Naive thymus-derived CD4-positive, alpha-beta T cell (primary cell): ENCODE data around the gene EIF2B5. TPM values are rescaled to one million over a fixed set of nuclear protein-coding genes. Genes with fewer than 3 reads are reported as not detected.

Experiments used
- ATAC-seq: fragments of 150-1000 bp; cut with Tn5 transposase; 2 replicates; pipeline ENCODE4 v1.10.0; 2021; ENCODE audit warnings: mild to moderate bottlenecking, moderate library complexity
- CTCF ChIA-PET: fragments of 350-600 bp; sonication (Branson Sonifier 250); formaldehyde crosslinking; loops from one replicate; lab custom pipeline; 2021; ENCODE audit warnings: antibody characterized with exemption; lab: Charles Lee
- POLR2A ChIA-PET: fragments of 350-600 bp; sonication (Branson Sonifier 250); formaldehyde crosslinking; loops from one replicate; lab custom pipeline; 2021; ENCODE audit warnings: antibody characterized with exemption, inconsistent platforms; lab: Charles Lee
- DNase-seq, 9 donors: peaks; one replicate each; pipeline versions ENCODE4 v3.0.0 to v3.0.0-alpha.2; 2020 to 2022; ENCODE audit warnings: mixed read lengths in 1 of 9
- H3K27ac ChIP-seq: one replicate; pipeline ENCODE4 v1.7.0; 2013; ENCODE audit warnings: mild to moderate bottlenecking, low read depth, low read length, moderate library complexity
- H3K27me3 ChIP-seq, 2 donors: one replicate each; pipeline ENCODE4 v1.7.0; 2013; ENCODE audit warnings: low read length in 2 of 2, mild to moderate bottlenecking in 2 of 2, moderate library complexity in 2 of 2; ENCODE audit not compliant: control insufficient read depth in 2 of 2, insufficient read depth in 2 of 2
- H3K36me3 ChIP-seq, 3 experiments: 1 replicate in 2 of 3; 2 replicates in 1 of 3; pipeline ENCODE4 v1.7.0; 2013; ENCODE audit warnings: low read length in 3 of 3, mild to moderate bottlenecking in 3 of 3, moderate library complexity in 1 of 3; ENCODE audit not compliant: insufficient read depth in 3 of 3, control insufficient read depth in 2 of 3
- H3K4me1 ChIP-seq, 2 donors: one replicate each; pipeline ENCODE4 v1.7.0; 2013; ENCODE audit warnings: low read length in 2 of 2, mild to moderate bottlenecking in 2 of 2, moderate library complexity in 1 of 2; ENCODE audit not compliant: control insufficient read depth in 2 of 2, insufficient read depth in 2 of 2
- H3K4me3 ChIP-seq: 2 replicates; pipeline ENCODE4 v1.7.0; 2013; ENCODE audit warnings: mild to moderate bottlenecking, low read length
- H3K9me3 ChIP-seq, 3 experiments: 1 replicate in 2 of 3; 2 replicates in 1 of 3; pipeline ENCODE4 v1.7.0; 2013; ENCODE audit warnings: low read length in 3 of 3; ENCODE audit not compliant: control insufficient read depth in 2 of 3
- H3K27ac Mint-ChIP-seq, 9 donors: one replicate each; pipeline ENCODE4 v1.8.0; 2020 to 2022; ENCODE audit warnings: mixed read lengths in 9 of 9, mild to moderate bottlenecking in 8 of 9, moderate library complexity in 5 of 9, inconsistent platforms in 2 of 9
- H3K27me3 Mint-ChIP-seq, 5 donors: one replicate each; pipeline ENCODE4 v1.8.0; 2021 to 2022; ENCODE audit warnings: mixed read lengths in 5 of 5, mild to moderate bottlenecking in 1 of 5
- H3K36me3 Mint-ChIP-seq, 5 donors: one replicate each; pipeline ENCODE4 v1.8.0; 2020 to 2022; ENCODE audit warnings: mixed read lengths in 5 of 5, mild to moderate bottlenecking in 3 of 5, inconsistent platforms in 1 of 5
- H3K4me1 Mint-ChIP-seq, 7 donors: one replicate each; pipeline ENCODE4 v1.8.0; 2020 to 2022; ENCODE audit warnings: mixed read lengths in 7 of 7, mild to moderate bottlenecking in 3 of 7, inconsistent platforms in 1 of 7
- H3K4me3 Mint-ChIP-seq, 10 donors: one replicate each; pipeline ENCODE4 v1.8.0; 2020 to 2022; ENCODE audit warnings: mild to moderate bottlenecking in 10 of 10, mixed read lengths in 10 of 10, moderate library complexity in 6 of 10, inconsistent platforms in 2 of 10
- H3K9me3 Mint-ChIP-seq, 11 donors: one replicate each; pipeline ENCODE4 v1.8.0; 2020 to 2022; ENCODE audit warnings: mixed read lengths in 11 of 11, mild to moderate bottlenecking in 4 of 11, inconsistent platforms in 1 of 11, moderate library complexity in 1 of 11
- intact Hi-C, 2 donors: fragments of 100-400 bp; cut with micrococcal nuclease; formaldehyde crosslinking; loops; one replicate each; pipeline ENCODE4 v1.15.1; 2023
- polyA plus RNA-seq, 2 donors: library from polyadenylated mRNA; unstranded; fragments of 300-500 nt; fragmentation: Illumina TruSeq; gene quantifications; one replicate each; pipeline ENCODE4 v1.2.3, GENCODE V29; 2021
- total RNA-seq, 6 experiments: library from RNA in 5 of 6; stranded (reverse) in 5 of 6; gene quantifications; 1 replicate in 5 of 6; 2 replicates in 1 of 6; pipeline ENCODE4 v1.2.3 and lab custom pipeline; 2021 to 2026

Gene EIF2B5
- total and polyA plus RNA-seq, 7 experiments from 2014 or later = 47.2 to 87.2 (median 67.7) TPM

DNA sequence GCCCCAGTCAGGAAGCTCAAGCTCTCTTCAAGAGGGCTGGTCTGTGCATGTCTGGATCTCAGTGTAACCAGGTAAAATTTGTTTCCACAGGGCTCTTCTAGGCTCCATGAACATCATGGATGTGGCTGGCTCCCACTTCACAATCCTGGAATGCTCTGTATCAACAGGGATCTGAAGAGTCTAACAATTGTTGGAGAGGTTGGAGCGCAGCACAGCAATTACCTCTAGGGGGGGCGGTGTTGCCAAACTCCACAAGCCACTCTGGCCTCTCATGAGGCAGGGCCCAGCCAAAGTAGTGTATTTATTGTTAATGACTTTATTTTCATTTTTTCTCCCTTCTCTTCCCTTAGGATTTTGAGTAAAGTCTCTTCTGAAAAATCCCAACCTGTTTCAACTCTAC, 6.1 kb upstream of the EIF2B5 start:
- Mint-ChIP-seq H3K36me3 (no peaks in the 10 kb centered on the region), H3K9me3 (no peaks in the 10 kb centered on the region), H3K4me3 (no peak overlapping the region), H3K4me1 (peaks cover 3 to 8% (median 7%) of the 10 kb centered on the region in 7 donors), H3K27ac (no peak overlapping the region), H3K27me3 (peaks cover 0 to 8% (median 0%) of the 10 kb centered on the region in 5 donors)
- ChIA-PET POLR2A (no interaction called here), CTCF (no interaction called here)
- H3K4me3 ChIP-seq = no peak overlapping the region
- H3K27ac ChIP-seq = no peak overlapping the region
- DNase-seq (peak in 1 of 9 donors; percentile 26), ATAC-seq (no peak)
- no peaks in the 10 kb centered on the region for H3K27me3 ChIP-seq
- no peaks in the 10 kb centered on the region for H3K9me3 ChIP-seq
- H3K4me1 ChIP-seq = peaks cover 3 to 4% of the 10 kb centered on the region in 2 donors
- intact Hi-C loops = no loop called here
- no peaks in the 10 kb centered on the region for H3K36me3 ChIP-seq

DNA sequence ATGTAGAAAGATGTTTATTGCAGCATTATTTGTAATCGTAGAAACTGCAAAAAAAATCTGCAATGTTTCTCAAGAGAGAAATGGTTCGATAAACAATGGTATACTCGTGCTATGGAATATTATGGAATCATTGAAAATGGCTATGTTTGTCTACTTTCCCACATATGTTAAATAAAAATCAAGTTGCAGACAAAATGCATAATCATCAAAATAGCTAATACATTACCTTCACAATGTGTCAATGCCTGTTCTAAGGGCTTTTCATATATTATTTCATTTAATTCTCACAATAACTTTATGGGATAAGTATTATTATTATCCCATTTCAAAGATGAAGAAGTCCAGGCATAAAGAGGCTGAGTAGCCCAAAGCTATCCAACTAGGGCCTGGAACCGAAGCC, 2.2 kb upstream of the EIF2B5 start:
- H3K36me3 ChIP-seq = peaks cover 0 to 17% (median 0%) of the 10 kb centered on the region in 3 experiments
- H3K27ac ChIP-seq = no peak overlapping the region
- ATAC-seq (no peak), DNase-seq (no peak)
- Mint-ChIP-seq H3K36me3 (peaks cover 0 to 2% (median 0%) of the 10 kb centered on the region in 5 donors), H3K27ac (no peak overlapping the region), H3K4me1 (peaks cover 27 to 38% (median 36%) of the 10 kb centered on the region in 7 donors), H3K27me3 (peaks cover 0 to 10% (median 0%) of the 10 kb centered on the region in 5 donors), H3K9me3 (no peaks in the 10 kb centered on the region), H3K4me3 (peak overlapping the region in 3 of 10 donors; percentile 96 to 99 (median 98))
- CTCF ChIA-PET = interaction anchor here (0.6 kb wide), 1 partner anchor 453 kb away, joined by 3 read pairs; no protein-coding TSS in a partner anchor
- no peaks in the 10 kb centered on the region for H3K9me3 ChIP-seq
- H3K4me1 ChIP-seq = peaks cover 4 to 10% of the 10 kb centered on the region in 2 donors
- POLR2A ChIA-PET = no interaction called here
- H3K4me3 ChIP-seq = no peak overlapping the region
- intact Hi-C loops = loop anchor here (10.0 kb wide), 3 partner anchors 48 to 498 kb away; partner anchors contain the start of gene KLHL24 (in 1 of the 2)
- no peaks in the 10 kb centered on the region for H3K27me3 ChIP-seq

DNA sequence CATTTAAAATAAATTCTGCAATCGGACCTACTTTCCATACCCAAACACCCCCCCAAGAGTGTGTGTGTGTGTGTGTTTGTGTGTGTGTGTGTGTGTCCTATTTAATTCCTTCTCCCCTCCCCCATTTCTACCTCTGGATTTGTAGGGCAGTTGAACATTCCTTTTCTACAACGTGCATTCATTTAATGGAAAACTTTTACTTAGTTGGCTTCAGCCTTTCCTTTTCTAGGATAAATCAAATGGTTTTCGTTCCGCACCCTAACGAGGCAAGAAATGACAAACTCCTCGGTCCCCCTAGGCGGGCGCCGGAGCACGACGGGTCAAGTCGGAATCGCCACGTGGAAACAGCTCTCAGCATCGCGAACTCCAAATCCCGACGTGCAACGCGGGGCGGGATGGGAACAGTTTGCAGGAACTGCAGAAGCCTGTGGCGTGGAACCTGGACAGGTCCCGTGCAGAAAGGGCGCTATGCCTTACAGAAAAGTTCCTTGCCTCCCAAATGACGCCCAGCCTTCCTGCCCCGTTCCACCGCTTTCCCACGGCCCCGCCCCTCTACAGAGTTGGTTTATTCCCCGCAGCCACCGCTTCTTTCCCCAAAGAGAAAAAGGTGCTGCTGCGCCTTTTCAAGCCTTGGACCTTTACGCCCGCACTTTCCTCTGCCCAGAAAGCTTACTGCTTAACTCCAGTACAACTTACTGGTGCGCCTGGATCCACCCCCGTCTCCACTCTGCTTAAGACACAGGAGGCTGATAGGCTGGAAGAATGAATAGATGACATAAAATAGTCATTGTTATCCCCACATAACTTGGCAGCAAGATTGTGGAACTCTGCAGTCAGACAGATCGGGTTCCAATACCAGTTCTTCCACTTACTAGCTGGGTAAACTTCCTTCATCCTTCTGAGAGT, 1.1 kb upstream of the EIF2B5 start:
- Histone ChIP-seq H3K36me3 (peaks cover 0 to 19% (median 0%) of the 10 kb centered on the region in 3 experiments), H3K27me3 (no peaks in the 10 kb centered on the region), H3K4me3 (peak overlapping the region; percentile 83), H3K9me3 (no peaks in the 10 kb centered on the region), H3K4me1 (peaks cover 4 to 10% of the 10 kb centered on the region in 2 donors), H3K27ac (peak overlapping the region; percentile 86)
- peak overlapping the region; percentile 96 to 100 (median 98) for H3K4me3 Mint-ChIP-seq
- intact Hi-C loops = loop anchor here (2.0 to 10.0 kb wide), 5 partner anchors 49 to 679 kb away; partner anchors contain the start of genes KLHL24 (in 1 of the 2) and VPS8 (in 1 of the 2)
- H3K36me3 Mint-ChIP-seq = peaks cover 0 to 3% (median 0%) of the 10 kb centered on the region in 5 donors
- ATAC-seq = peak; percentile 9
- H3K9me3 Mint-ChIP-seq = no peaks in the 10 kb centered on the region
- peak overlapping the region; percentile 92 to 98 (median 97) for H3K27ac Mint-ChIP-seq
- POLR2A ChIA-PET = interaction anchor here (0.8 to 1.5 kb wide), 10 partner anchors 13 to 228 kb away, joined by 3 to 12 read pairs (median 3); partner anchors contain the start of genes ABCC5, CLCN2, DVL3 and EEF1AKMT4
- CTCF ChIA-PET = interaction anchor here (0.8 to 2.0 kb wide), 3 partner anchors 11 to 239 kb away, joined by 3 to 5 read pairs (median 5); no protein-coding TSS in a partner anchor
- peaks cover 29 to 40% (median 38%) of the 10 kb centered on the region in 7 donors for H3K4me1 Mint-ChIP-seq
- peaks cover 0 to 10% (median 0%) of the 10 kb centered on the region in 5 donors for H3K27me3 Mint-ChIP-seq
- peak in 5 of 9 donors; percentile 17 to 58 (median 23) for DNase-seq

DNA sequence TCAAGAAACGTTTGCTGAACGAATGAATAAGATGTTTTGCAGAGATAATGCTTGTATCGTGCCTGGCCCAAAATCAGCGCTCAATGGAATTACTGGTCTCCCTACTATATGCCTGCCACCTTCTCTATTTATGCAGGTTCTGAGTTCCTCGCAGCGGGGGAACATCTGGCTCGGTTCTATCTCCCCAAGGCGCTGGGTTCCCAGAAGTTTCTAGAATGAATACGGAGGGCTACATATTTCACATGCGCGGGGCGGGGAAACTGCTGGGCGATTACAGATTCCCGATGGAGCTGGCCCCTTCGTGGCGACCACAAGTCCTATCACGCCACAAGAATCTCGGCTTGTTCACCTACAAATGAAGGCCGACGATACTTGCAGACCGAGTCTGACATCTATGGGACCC, 411 bp upstream of the EIF2B5 start:
- H3K9me3 ChIP-seq = no peaks in the 10 kb centered on the region
- no peak for DNase-seq
- peak; percentile 28 for ATAC-seq
- H3K4me1 ChIP-seq = peaks cover 4 to 10% of the 10 kb centered on the region in 2 donors
- Mint-ChIP-seq H3K36me3 (peaks cover 0 to 3% (median 0%) of the 10 kb centered on the region in 5 donors), H3K9me3 (no peaks in the 10 kb centered on the region), H3K4me1 (peaks cover 29 to 40% (median 38%) of the 10 kb centered on the region in 7 donors), H3K4me3 (peak overlapping the region; percentile 96 to 100 (median 98)), H3K27ac (peak overlapping the region; percentile 92 to 98 (median 97)), H3K27me3 (peaks cover 0 to 10% (median 0%) of the 10 kb centered on the region in 5 donors)
- POLR2A ChIA-PET = interaction anchor here (0.8 to 2.2 kb wide), 13 partner anchors 10 to 227 kb away, joined by 3 to 12 read pairs (median 3); partner anchors contain the start of genes ABCC5, CLCN2, DVL3 and EEF1AKMT4
- peak overlapping the region; percentile 83 for H3K4me3 ChIP-seq
- H3K27ac ChIP-seq = peak overlapping the region; percentile 86
- no peaks in the 10 kb centered on the region for H3K27me3 ChIP-seq
- peaks cover 0 to 19% (median 0%) of the 10 kb centered on the region in 3 experiments for H3K36me3 ChIP-seq
- CTCF ChIA-PET = interaction anchor here (0.8 to 2.0 kb wide), 3 partner anchors 10 to 117 kb away, joined by 4 to 5 read pairs (median 5); partner anchors contain the start of gene ABCC5
- intact Hi-C loops = loop anchor here (1.0 to 10.0 kb wide), 18 partner anchors 11 to 1035 kb away; partner anchors contain the start of genes ABCC5 (in 2 of the 2), ABCF3 (in 2 of the 2), AP2M1 (in 2 of the 2) and DVL3 (in 2 of the 2)

DNA sequence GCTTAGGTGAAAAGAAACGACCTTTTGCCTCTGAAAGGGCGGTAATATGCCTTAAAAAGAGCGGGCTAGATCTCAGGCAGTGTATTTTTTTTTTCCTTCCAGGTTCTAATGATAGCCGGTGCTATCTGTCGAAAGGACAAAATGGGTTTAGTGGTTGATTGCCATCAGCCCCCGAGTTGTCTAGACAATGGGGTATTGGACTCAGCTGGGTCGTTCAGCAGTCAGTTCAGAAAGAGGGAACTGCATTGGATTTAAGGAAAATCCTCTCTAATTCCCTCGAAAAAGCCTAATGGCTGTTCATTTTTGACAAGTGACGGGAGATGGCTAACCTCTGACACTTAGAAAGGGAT, 728 bp downstream of the EIF2B5 start:
- H3K4me1 ChIP-seq = peaks cover 4 to 10% of the 10 kb centered on the region in 2 donors
- no peaks in the 10 kb centered on the region for H3K9me3 ChIP-seq
- peak overlapping the region; percentile 83 for H3K4me3 ChIP-seq
- H3K27me3 ChIP-seq = no peaks in the 10 kb centered on the region
- Mint-ChIP-seq H3K27me3 (peaks cover 0 to 10% (median 0%) of the 10 kb centered on the region in 5 donors), H3K4me1 (peaks cover 29 to 40% (median 38%) of the 10 kb centered on the region in 7 donors), H3K36me3 (peaks cover 0 to 13% (median 9%) of the 10 kb centered on the region in 5 donors), H3K27ac (peak overlapping the region; percentile 92 to 98 (median 97)), H3K4me3 (peak overlapping the region; percentile 96 to 100 (median 98)), H3K9me3 (no peaks in the 10 kb centered on the region)
- DNase-seq = no peak
- intact Hi-C loops = loop anchor here (1.0 to 10.0 kb wide), 18 partner anchors 9 to 1037 kb away; partner anchors contain the start of genes ABCC5 (in 2 of the 2), ABCF3 (in 2 of the 2), AP2M1 (in 2 of the 2) and DVL3 (in 2 of the 2)
- no peak for ATAC-seq
- POLR2A ChIA-PET = interaction anchor here (0.6 to 2.2 kb wide), 6 partner anchors 9 to 114 kb away, joined by 3 to 8 read pairs (median 4); partner anchors contain the start of gene EEF1AKMT4
- CTCF ChIA-PET = interaction anchor here (0.7 to 2.0 kb wide), 3 partner anchors 38 to 666 kb away, joined by 4 to 5 read pairs (median 5); no protein-coding TSS in a partner anchor
- peaks cover 0 to 29% (median 0%) of the 10 kb centered on the region in 3 experiments for H3K36me3 ChIP-seq
- H3K27ac ChIP-seq = peak overlapping the region; percentile 86

DNA sequence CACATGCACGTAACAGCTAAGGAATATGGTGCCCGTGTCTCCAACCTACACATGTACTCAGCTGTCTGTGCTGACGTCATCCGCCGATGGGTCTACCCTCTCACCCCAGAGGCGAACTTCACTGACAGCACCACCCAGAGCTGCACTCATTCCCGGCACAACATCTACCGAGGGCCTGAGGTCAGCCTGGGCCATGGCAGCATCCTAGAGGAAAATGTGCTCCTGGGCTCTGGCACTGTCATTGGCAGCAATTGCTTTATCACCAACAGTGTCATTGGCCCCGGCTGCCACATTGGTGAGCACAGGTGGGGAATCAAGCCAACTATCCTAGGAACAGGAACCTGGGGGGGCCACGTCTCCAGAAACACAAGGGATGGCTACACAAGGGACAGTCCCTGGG, 5.3 kb downstream of the EIF2B5 start:
- H3K27me3 Mint-ChIP-seq = no peaks in the 10 kb centered on the region
- Histone ChIP-seq H3K36me3 (peaks cover 12 to 66% (median 21%) of the 10 kb centered on the region in 3 experiments), H3K4me3 (no peak overlapping the region), H3K27ac (no peak overlapping the region), H3K9me3 (no peaks in the 10 kb centered on the region), H3K4me1 (peaks cover 0 to 6% of the 10 kb centered on the region in 2 donors), H3K27me3 (no peaks in the 10 kb centered on the region)
- H3K9me3 Mint-ChIP-seq = no peaks in the 10 kb centered on the region
- peaks cover 24 to 30% (median 27%) of the 10 kb centered on the region in 7 donors for H3K4me1 Mint-ChIP-seq
- POLR2A ChIA-PET = no interaction called here
- CTCF ChIA-PET = no interaction called here
- H3K27ac Mint-ChIP-seq = peak overlapping the region in 1 of 9 donors; percentile 66
- no peak overlapping the region for H3K4me3 Mint-ChIP-seq
- peaks cover 0 to 38% (median 21%) of the 10 kb centered on the region in 5 donors for H3K36me3 Mint-ChIP-seq
- intact Hi-C loops = no loop called here
- ATAC-seq (no peak), DNase-seq (no peak)
